HG03095 (cell line): ENCODE data around the gene SRC.

Experiments used
- ATAC-seq: cut with Tn5 transposase; IDR thresholded peaks from one replicate; pipeline ENCODE4 v1.9.1; 2021; ENCODE audit warnings: moderate library complexity; ENCODE audit not compliant: unreplicated experiment

Gene SRC

DNA sequence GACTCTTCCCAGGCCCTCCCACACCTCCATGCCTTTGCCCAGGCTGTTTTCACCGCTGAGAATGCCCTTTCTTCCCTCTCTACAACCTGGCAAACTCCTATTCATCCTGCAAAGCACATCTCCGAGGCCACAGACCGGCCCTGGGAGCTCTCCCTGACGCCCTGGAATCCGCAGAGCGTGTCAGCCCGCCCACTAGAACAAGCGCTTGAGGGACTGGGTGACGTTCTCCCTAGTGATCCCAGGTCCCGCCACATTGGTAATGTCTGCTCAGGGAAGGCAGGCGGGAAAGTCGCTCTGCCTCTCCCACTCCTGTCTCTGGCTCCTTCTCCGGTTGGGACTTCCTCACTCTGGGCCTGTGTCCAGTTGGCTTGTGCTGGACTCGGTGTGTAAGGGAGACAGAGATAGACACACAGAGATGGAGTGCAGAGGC is 61.6 kb downstream of the SRC start:
- ATAC-seq, result no peak

- ATAC-seq, result no peak
These were observed 62.6 kb downstream of the SRC start for GRCh38 chr20:37408302-37409193.

GRCh38 chr20:37411408-37412219 is 65.7 kb downstream of the SRC start:
- no peak for ATAC-seq

- no peak for ATAC-seq
These were observed 67.0 kb downstream of the SRC start for GRCh38 chr20:37413023-37413334.

DNA sequence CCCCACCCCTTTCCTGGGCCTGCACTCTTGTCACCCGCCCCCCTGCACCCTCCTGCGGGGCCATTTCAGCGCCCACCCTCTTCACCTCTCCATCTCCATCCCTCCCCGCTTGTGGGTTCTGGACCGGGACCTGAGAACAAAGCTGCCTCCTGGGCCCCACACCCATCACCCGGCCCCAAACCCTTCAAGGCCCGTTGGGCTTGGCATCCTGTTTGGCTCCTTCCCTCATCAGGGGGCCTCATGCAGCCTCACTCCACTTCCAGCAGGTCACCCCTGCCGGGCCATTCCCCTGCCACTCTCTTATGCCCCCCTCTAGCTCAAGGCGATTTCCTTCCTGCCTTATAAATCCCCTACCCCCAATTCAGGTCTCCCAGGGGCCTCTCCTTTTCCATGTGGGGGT is 67.4 kb downstream of the SRC start:
- ATAC-seq, result no peak

DNA sequence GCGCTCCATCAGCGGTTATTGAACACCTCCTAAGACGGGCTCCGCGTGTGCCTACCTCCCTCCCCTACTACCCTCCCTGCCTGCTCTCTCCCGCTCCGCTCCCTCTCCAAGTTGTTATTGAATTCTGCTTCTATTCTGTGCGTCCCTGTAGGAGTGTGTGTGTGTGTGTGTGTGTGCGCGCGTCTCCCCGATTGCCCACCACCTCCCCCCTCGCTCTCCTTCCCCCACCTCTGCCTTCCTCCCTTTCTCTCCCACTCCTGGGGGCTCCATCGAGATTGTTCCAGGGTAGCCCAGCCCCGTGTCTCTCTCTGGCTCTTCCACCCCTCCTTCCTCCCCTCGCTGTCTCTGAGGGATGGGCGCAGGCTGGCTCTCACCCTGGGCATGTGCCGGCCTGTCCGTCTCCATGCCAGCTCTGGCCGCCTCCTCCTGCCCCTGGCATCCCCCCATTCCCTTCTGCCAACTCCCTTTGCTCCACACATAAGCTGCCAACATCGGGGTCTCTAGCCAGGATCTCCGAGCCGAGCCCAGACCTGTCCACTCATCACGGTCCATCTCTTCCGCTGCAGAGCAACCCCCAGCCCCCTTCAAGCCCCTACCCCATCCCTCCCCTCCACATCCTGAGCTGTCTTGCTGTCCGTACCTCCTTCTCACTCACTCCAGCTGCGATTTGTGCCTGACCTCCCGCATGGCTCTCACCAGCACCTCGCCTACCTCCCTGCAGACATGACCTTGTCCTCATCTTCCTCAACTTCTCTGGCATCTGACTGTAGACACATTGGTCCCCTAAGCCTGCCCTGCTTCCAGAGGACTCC is 68.5 kb downstream of the SRC start:
- ATAC-seq, result no peak

DNA sequence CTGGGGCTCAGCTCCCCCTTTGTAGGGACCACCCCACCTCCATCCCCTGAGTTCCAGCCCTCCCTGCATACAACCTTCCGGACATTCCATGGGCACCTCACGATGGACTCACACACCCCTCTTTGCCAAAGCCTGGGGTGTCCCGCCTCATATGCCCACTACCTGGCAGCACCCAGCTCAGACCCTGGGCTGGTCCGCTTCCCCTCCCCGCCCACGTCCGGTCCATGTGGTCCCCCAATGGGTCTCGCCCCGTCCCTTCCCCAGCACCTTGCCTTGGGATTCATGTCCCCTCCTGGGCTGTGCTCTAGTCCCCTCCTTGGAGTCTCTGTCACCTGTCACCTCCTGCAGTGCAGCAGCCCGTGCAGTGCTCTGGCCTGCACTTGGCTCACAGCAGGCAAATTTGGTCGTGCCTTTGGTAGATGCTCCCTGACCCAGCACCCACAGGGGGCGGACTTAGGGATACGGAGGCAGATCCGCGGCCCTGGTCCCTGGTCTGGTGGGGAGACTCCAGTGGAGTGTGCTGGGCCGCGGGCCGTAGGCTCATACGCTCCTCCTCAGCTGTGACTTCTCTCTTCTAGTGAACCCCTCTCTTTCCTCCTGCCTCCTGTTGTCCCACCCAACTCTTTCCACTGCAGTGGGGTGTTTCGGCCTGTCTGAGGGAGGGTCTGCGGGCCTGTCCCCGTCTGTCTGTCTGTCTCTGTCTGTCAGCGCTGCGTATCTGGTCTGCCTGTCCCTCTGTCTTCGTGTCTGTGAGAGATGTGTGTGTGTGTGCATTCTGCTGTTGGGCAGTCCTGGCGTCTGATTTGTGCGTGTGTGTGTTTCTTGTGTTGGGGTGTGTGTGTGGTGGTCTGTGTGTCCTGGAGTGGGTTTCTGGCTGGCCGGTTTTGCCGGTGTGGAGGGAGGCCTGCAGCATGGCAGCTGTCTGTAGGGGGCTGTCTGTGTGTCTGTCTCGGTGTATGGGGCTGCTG is 69.5 kb downstream of the SRC start:
- no peak for ATAC-seq

GRCh38 chr20:37416100-37416847 is 70.3 kb downstream of the SRC start:
- ATAC-seq, result no peak

- no peak for ATAC-seq
These were observed 71.1 kb downstream of the SRC start for GRCh38 chr20:37416848-37417616.

DNA sequence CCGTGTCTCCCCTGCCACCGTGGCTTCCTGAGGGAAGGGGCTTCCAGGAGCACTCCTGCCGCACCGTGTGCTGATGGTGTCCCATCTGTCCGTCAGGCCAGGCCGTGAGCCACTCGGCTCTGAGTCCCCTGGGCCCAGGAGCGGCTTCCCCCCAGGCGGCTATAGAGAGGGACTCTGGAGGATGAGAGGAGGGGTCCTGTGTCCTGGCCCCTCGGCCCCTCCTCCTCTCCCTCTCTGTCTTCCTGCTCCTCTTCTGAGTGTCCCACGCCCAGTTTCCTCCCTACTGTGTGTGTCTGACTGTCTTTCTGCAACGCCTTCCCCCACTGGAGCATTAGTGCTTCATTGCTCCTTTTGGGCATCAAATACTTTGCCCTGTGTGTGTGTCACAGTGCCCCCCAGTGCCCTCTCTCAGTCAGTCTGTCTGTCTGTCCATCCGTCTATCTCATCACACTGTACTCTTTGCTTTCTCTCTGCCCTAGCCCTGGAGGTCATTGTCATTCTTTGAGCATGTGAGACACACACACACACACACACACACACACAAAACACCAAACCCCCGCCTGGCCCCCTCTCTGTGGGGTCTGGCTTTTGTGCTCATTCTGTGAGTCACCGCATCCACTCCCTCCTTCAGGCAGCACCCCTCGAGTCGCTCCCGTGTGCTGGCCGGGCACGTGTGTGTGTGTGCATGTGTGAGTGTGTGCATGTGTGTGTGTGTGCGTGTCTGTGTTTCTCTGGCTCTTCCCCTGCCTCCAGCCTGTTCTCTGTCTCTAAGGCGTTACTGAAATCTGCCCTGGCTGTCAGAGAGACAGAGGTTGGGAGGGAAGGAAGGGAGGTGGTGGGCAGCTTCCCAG is 71.9 kb downstream of the SRC start:
- ATAC-seq, result no peak

DNA sequence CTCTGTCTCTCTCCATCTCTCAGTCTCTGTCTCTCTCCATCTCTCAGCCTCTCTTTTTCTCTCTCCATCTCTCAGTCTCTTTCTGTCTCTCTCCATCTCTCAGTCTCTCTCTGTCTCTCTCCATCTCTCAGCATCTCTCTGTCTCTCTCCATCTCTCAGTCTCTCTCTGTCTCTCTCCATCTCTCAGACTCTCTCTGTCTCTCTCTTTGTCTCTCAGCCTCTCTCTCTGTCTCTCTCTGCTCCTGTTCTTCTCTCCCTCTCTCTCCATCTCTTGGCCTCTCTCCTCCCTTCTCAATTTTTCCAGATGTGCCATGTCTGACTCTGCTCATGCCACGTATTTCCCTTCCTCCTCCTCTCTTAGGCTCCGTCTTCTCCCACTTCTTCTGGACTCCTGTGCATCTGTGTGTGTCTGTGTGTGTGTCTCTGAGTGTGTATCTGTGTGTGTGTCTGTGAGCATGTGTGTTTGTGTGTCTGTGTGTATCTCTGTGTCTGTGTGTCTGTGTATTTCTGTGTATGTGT is 72.7 kb downstream of the SRC start:
- no peak for ATAC-seq

- ATAC-seq, result no peak
These were observed 73.4 kb downstream of the SRC start for GRCh38 chr20:37419307-37419706.

DNA sequence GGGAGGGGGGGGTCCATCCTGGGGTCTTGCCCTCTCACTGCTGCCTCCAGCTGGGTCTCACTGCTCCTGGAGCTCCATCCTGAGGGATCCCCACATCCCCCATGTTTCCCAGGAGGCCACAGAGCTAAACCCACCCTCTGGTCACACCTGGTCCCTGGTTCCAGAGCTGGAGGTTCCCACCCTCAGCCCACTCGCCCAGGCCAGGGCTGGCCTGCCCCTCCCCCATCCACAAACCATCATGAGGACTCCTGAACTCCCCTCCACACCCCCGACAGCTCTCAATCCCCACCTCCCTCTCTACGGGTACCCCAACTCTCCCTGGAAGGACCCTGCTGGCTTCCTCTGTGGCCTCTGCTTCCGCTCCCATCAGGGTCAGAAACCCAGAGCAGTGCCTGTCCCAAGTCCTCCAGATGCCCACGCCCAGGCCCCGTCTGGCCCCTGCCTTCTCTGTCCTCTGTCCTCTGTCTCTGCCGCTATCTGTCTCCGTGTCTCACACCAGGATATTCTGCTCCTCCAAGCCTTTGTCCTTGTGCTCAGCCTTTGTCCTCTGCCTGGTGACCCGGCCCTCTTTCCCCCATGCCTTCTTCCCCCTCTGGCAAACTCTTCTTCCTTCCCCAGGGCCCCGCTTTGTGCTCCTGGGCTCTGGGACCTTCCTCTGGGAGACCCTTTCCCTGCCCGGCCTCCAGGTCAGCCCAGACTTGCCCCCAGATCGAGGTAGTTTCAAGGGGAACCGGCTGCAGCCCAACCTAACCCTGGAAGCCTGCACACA is 74.0 kb downstream of the SRC start:
- ATAC-seq, result no peak

- no peak for ATAC-seq
These were observed 74.7 kb downstream of the SRC start for GRCh38 chr20:37420610-37421009.

DNA sequence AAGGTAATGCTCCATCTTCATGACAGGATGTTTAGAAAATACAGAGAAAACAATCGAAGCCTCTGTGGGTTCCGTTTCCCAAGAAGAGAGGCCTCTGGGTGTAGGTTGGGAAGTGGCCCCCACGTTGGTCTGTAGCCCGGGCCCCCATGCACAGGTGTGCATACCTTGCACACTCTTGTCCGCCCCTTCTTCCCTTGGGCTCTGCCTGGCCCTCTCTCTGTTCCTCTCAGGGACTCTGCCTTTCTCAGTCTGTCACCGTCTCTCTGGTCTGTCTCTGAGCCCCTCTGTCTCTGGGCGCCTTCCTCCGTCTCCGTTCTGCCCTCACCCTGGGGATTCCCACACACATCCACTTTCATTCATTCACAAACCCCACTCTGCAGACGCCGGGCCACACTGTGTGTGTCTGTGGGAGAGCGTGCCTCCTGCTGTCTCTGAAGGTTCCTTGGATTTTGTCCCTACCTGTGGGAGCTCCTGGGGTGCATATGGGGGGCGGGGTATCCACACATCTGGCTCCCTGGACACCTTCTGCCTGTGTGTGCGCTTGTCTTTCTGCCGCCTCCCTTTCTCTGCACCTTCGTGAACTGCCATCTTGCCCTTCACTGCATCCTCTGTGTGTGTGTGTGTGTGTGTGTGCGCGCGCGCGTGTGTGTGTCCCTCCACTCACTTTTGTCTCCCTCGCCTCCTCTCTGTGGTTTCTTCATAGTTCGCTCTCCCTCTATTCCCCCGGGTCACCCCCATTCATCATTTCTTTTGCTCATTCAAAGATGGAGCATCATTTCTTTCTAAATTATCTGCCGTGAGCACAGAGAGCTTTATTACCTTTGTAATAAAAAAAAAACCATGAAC is 75.3 kb downstream of the SRC start:
- ATAC-seq, result no peak

DNA sequence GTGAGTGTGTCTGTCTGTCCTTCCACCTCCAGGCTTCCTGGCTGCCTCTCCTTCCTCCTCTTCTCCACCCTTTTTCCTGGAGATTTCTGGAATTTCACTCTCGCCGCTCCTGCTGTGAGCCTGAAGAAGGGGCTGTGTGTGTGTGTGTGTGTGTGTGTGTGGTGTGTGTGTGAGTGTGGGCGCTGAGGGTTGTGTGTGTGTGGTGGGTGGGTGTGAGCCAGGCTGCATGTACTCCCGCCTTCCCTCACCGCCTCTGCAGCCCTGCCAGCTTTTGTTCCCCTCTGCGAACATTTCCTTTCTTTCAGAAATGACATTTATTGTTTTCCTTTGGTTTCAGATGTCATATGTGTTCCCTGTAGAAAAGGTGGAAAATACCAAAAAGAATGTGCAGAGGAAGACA is 76.0 kb downstream of the SRC start:
- no peak for ATAC-seq
